Measurements from ENCODE around the gene POM121L2. TPM values are rescaled to one million over a fixed set of nuclear protein-coding genes. Genes with fewer than 3 reads are reported as not detected.
A peak's percentile ranks its signal among the peaks of the same experiment; 100 is the strongest.

POM121L2 gene
- not detected for total RNA-seq

DNA sequence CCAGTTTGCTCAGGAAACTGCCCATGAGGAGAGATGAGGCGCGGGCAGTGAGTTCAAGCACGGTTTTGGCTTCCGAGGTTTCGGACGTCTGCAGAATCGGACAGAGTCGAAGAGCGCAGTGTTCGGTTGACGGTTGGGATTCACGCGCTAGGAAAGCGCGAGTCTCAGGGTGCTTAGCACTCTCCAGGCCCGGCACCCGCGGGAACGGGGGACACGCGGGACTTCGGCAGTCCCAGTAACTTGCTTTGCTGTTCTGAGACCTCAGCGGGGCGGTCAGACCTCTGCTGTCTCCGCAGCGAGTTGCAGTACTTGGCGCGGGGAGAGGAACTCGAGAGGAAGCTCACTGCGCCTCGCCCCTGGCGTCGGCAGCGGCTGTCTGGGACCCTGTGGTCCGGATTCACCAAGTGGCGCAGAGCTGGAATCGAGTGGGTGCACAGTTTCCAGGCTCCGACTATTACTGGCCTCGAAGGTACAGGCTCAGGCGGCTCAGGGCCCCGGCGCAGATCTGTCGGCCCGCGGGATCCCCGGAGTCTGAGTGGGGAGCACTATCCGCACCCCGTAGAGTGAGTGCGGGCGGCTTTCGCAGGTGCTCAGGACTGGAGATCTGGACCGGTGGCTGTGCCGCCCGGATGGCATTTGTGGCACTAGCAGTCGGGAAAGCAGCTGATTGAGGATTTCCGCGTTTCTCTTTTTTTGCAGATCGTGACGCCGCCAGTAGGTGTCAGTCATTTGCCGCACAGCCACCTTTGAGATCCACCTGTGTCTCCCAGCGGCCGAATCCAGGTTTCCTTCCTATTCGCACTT, at the start of gene POM121L2:
TSS of gene POM121L2 (minus strand) at position 128 of the 804 bp plus-strand sequence. CDS start at position 25, 103 bp downstream.
- intact Hi-C loops (cut with DNase I): no loop called here
- DNase-seq (ENCODE audit: low spot score) (no peak), ATAC-seq (peak; percentile 26)

DNA sequence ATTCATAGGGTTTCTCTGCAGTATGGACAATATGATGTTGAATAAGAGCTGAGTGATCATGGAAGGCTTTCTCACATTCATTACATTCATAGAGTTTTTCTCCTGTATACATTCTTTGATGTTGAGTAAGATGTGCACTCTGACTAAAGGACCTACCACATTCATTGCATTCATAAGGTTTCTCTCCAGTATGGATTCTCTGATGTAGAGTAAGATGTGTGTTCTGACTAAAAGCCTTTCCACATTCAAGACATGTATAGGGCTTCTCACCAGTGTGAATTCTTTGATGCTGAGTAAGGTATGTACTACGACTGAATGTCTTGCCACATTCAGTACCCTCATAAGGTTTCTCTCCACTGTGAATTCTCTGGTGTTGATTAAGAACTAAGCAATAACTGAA, 47.2 kb upstream of the POM121L2 start:
- intact Hi-C loops (cut with DNase I): no loop called here
- DNase-seq (ENCODE audit: low spot score): no peak
- no peak for ATAC-seq

DNA sequence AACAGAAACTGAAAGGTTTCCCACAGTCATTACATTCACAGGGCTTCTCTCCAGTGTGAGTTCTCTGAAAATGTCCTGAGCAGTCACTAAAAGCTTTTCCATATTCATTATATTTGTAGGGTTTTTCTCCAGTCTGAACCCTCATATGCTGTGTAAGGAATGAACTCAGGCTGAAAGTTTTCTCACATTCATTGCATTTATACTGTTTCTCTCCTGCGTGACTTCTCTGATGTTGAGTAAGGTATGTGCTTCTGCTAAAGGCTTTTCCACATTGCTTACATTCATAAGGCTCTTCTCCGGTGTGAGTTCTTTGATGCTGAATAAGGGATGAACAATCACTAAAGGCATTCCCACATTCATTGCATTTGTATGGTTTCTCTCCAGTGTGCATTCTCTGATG, 46.7 kb upstream of the POM121L2 start:
- intact Hi-C loops (cut with DNase I): no loop called here

DNA sequence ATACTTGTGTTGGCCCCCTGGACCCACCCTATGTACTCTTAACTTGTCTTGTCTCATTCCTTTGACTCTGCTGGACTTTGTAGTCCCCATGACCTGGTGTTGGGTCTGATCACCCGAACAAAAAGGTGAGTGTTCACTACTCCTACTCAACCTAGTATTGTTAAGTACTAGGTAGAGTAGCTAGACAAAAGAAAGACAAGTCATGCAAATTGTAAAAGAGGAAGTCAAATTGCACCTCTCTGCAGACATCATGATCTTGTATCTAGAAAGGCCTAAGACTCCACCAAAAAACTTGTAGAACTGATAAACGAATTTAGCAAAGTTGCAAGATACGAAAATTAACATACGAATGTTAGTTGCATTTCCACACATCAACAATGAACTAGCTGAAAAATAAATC, 40.8 kb upstream of the POM121L2 start:
- DNase-seq (ENCODE audit: low spot score): no peak
- no peak for ATAC-seq
- intact Hi-C loops (cut with DNase I): no loop called here

More for the DNA sequence above, 46.7 kb upstream of the POM121L2 start:
- ATAC-seq: no peak
- DNase-seq (ENCODE audit: low spot score): no peak

DNA sequence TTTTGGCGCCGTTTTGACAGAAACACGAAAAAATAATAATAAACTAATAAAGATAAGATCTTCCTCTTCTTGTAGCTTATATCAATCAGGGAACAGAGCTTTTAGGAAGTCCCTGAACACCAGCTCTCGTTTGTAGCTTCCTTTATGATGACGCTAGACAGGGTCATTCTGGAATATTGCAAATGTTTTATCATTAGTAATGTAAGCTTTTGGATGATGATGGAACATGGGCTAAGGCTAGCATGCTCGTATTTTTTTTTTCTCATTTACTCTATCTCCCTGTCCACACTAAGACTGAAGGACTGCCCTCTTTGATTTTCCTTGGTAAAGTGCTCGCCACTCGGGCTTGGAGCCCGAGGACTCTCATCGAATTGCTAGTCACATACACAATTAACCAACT, 22.1 kb upstream of the POM121L2 start:
- DNase-seq (ENCODE audit: low spot score) (no peak), ATAC-seq (no peak)
- intact Hi-C loops (cut with DNase I): no loop called here

DNA sequence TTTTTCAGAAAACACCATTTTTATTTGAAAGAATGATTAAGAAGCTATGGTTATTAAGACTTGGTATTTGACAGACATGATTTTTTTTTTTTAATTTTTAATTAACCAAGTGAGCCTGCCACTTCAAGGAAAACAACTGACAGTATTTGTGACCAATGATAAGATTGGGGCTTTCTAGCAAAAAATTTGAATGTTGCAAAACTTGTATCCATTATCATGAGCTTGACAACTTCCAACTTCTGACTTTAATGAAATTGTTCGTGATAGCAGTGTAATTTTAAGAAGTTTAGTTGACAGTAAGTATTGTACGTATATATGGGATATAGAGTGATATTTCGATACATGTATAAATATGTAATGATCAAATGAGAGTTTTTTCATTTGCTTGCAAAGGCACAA, 21.6 kb upstream of the POM121L2 start:
- intact Hi-C loops (cut with DNase I): no loop called here
- ATAC-seq: no peak
- DNase-seq (ENCODE audit: low spot score): no peak

DNA sequence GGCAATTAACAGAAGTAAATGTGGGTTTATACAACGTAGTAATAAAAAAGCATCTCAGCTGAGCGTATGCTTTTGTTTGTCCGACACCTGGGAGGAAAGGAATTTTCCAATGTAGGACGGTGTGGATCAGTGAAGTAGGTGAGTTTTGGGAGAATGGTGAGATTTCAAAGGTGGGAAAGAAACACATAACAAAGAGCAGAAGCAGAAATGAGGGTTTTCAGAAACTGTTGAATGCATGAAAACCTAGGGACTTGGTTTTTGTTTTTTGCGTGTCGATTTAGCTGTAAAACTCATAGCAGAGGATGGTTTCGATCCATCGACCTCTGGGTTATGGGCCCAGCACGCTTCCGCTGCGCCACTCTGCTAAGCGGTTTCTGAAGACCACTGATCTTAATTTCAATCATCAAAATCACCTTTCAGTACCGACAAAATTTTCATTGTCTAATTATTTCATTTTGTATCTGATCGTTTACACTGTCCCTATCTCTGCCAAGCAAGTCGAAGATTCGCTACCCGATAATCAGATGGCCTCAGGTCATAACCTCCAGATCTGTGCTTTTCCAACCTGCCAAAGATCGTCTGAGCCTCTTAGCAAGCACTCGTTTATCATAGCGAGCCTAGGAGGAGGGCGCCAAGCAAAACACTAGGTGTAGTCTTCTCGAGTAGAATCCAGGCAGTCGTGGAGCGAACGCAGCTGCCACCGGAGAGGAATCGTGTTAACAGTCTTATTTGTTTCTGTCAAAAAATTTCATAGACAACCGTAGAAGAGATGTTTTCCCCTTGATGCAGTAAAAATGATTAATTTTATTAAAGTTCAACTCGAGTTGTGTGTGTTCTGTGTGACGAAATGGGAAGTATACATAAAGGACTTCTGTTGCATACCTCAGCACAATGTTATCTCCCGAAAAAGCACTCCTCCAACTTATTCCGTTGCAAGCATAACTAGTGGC, 20.9 kb upstream of the POM121L2 start:
- ATAC-seq (no peak), DNase-seq (ENCODE audit: low spot score) (no peak)
- intact Hi-C loops (cut with DNase I): no loop called here

DNA sequence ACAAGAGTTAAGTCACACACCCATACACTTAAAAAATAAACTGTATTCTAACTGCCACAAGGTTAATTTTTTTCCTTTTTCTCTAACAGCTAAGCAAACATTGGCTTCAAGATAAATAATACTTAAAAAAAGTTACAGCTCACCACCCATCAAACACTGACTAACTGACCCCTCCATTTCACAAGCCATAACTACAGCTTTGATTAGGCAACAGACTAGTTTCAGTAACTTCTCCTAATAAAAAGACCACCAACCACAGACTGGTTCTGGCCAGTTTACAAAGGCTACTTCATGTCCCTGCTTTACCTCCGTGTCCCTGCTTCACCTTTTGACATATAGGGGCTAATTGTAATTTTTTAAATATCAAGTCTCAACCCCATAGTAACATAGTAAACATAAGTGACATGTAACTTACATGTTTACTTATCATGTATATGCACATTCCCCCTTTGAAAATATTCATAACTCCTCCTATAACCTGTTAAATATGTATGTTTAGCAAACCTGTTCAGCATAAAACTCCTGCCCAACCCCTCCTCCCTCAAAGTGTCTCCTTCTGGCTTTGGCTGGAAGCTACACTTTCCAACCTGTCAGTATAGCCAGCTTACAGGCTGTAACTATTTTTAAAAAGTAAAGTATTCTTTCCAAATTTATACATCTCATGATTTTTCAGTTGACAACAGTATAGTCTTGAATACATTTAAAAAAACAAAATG, 15.1 kb upstream of the POM121L2 start:
- no peak for DNase-seq (ENCODE audit: low spot score)
- intact Hi-C loops (cut with DNase I): no loop called here
- no peak for ATAC-seq

DNA sequence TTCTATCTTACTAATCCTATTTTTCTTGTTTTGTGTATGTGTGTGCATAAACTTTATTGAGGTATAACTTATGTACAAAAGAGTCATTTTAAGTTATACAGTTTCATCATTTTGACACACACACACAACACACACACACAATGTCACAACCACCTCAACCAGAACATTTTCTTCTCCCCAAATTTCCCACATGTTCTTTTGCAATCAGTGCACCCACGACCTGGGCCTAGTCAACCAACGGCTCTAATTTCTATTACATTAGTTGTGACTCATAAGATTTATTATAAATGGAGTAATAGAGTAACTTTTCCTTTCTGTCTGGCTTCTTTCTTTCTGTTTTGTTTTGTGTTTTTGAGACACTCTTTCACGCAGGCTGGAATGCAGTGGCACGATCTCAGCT, 9.8 kb upstream of the POM121L2 start:
- ATAC-seq: no peak
- intact Hi-C loops (cut with DNase I): no loop called here
- no peak for DNase-seq (ENCODE audit: low spot score)

DNA sequence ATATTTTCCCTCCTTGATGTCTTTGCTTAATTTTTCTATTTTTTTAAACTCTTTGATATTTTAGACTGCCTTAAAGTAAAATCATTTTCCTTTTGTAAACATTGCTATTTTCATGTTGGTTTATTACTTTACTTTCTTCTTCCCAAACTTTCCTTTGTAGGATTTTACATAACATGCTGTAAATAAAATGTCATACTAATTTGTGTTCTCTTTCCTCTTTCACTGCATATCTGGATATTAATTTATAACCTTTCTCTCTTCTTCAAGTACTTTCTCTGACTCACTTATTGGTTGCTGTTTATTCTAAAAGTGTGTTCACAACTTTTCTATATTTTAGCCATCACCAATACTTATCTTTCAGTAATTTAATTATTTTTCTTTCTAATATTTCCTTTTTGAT, 9.3 kb upstream of the POM121L2 start:
- intact Hi-C loops (cut with DNase I): no loop called here
- DNase-seq (ENCODE audit: low spot score) (no peak), ATAC-seq (no peak)

DNA sequence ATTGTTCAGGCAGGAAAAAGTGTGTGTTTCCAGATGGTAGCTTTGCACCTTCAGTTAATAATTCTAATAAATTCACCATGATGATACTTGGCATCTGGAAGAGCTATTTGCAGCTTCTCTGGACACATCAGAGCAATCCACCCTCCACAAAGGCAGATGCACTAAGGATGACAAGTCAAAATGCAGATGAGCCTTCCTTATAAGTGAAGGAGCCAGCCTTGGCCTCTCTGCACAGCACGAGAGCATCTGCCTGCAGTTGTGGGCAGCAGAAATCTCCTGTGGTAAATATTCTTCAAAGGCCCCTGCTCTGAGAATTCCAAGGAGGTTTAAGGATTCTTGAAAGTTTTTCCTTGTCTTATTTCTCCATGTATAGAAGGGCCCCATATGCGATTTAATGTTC, 6.9 kb upstream of the POM121L2 start:
- DNase-seq (ENCODE audit: low spot score) (no peak), ATAC-seq (no peak)
- intact Hi-C loops (cut with DNase I): loop anchor here (5.0 kb wide), 1 partner anchor 1103 kb away; no protein-coding TSS in a partner anchor

DNA sequence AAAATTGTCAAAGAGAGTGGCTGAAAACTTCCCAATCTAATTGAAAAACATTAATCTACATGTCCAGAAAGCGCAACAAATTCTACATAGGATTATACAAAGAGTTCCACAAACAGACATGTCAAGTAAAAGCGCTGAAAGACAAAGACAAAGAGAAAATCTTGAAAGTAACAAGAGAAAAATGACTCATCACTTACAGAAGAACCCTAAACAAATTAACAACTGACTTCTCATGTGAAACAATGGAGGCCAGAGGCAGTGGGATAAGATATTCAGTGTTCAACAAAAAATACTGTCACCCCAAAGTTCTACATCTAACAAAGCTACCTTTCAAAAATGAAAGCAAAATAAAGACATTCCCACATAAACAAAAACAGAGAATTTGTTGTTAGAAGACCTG, 2.0 kb upstream of the POM121L2 start:
- no peak for DNase-seq (ENCODE audit: low spot score)
- intact Hi-C loops (cut with DNase I): no loop called here
- no peak for ATAC-seq

DNA sequence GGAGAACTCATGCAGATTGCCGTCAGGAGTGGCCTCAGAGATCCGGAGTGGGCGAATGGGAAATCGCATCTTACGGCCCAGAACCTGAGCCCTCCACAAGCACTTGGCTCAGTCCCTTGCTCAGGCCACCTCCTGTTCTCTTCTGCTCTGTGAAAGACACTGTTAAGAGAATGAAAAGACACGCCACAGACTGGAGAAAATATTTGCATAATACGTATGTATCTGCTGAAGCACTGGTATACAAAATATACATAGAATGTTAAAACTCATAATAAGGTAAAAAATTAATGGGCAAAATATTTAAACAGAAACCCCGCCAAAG, 838 bp upstream of the POM121L2 start:
- DNase-seq (ENCODE audit: low spot score) (no peak), ATAC-seq (no peak)
- intact Hi-C loops (cut with DNase I): no loop called here

DNA sequence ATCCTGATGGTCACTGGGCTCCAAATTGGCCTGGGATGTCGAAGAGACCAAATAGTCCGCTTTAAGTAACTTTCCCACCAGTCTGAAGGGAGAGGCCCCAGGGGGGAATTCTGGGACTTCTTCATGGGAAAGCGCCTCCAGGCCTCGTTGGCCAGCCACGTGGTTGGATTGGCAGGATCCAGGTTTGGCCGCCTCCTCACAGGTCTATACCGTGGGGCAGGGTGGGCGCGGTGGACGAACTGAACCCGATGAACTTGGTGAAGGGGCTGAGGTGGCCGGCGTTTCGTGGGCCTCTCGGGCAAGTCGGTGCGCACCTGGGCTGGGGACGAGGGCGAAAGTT, 297 bp downstream of the POM121L2 start:
- intact Hi-C loops (cut with DNase I): no loop called here
- DNase-seq (ENCODE audit: low spot score): no peak
- ATAC-seq: no peak

DNA sequence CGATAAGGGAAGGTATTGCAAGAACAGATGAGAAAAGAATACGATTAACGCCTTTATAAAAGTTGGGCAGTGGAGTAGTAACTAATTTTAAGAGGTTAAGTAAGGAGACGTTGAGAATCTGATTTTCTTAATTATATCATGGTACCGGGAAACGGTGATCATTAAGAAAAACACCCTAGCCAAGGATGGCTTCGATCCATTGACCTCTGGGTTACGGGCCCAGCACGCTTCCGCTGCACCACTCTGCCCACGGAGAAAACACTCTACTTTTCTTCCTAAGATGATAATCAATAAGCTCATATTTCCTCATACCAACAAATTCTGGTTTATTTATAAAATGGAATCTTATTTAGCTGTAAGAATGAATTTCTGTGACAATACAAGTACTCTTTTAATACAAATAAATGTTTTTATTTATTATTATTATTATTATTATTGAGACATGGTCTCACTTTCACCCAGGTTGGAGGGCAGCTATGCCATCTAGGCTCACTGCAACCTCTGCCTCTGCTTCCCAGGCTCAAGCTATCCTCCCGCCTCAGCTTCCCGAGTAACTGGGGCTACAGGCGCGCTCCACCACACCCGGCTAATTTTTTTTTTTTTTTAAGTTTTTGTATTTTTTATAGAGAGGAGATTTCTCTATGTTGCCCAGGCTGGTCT, 8.3 kb downstream of the POM121L2 start:
- intact Hi-C loops (cut with DNase I): no loop called here
- ATAC-seq: no peak
- DNase-seq (ENCODE audit: low spot score): no peak

DNA sequence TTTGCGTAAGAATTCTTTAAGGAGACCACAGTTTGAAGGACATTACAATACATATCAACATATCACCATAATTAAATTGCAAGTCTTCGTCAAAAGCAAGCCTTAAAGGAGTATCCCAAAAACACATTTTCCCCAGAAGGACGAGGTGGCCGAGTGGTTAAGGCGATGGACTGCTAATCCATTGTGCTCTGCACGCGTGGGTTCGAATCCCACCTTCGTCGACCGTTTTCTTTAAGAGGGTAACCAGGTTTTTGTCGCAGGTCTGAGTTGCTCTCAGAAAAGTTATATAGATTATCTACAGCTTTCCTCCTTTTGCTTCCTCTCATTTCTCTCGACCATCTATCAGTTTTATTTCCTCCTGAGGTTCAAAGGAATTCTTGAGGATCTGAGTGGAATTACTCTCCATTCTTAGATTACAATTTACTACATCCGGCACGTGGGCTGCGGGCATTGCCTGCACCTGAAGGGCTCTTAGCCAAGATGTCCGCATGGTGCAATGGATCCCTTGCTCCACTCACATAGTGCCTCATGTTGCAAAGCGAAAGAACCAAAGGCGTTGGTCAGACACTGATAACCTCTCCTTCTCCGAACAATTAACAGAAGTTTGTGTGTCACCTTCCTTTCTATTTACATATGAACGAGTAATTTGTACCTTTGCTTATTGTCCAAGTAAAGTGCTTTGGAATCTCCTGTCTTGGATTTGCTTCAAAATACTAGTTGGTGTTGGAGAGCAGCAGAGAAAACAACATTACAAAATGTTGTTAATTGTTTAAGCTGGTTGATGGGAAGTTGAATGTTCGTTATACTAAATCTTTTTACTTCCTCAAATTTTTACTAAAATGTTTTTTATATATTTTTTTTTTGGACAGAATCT, 14.0 kb downstream of the POM121L2 start:
- intact Hi-C loops (cut with DNase I): no loop called here
- ATAC-seq (no peak), DNase-seq (ENCODE audit: low spot score) (no peak)

DNA sequence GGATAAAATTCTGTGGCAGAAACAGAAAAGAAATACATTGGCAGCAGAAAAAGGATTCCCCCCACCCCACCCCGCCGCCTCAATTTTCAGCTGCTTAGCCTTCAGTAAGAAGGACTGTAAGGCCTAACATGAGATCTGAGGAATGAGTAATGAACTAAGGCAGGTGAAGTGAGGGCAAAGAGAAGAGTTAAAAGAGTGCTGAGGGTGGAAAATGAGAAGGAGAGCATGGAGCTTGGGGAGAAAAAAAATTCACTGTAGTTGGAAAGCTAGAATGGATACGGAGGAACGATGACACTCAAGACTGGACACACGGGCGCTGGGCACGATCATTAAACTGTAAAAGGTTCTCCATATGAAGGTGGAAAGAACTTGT, 14.6 kb downstream of the POM121L2 start:
- intact Hi-C loops (cut with DNase I): no loop called here
- DNase-seq (ENCODE audit: low spot score): no peak
- no peak for ATAC-seq

DNA sequence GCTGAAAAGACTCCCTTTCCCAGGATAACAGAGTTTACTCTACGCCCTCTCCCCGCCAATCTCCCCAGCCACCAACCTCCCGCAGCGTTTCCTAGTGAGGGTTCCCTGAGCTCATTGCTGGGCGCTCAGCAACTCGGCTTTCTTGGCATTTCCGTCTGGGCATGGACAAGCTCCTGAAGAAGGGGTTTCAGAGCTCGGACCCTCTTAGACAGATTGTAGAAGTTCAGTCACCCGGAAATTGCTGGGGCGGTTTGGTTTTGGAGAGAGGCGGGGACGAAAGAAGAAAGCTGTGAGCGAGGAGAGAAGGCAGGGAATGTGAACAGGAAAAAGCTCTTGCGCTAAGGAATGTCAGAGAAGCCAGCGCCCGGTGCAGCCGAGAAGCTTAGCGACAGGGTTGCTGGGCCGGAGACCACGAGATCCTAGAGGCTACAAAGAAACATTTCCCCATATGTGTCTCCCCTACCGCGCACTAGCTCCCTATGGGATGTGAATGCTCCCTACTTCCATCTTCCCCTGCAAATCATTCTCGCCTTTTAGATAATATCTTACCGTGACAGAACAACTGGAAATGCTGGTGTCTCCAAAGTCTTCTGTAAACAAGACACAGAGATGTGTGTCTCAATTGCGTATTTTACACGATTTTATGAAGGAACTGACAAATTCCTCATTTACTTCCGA, 15.8 kb downstream of the POM121L2 start:
- ATAC-seq (no peak), DNase-seq (ENCODE audit: low spot score) (no peak)
- intact Hi-C loops (cut with DNase I): no loop called here

All from sciatic nerve (tissue), 2 donors.